22Rv1 (cell line): ENCODE results near the gene GRM4.

Experiments used
- ZFX ChIP-seq: fragments of 450-650 bp; IDR thresholded peaks from 2 replicates; pipeline ENCODE4 v1.6.1; 2017; ENCODE audit warnings: antibody characterized with exemption, borderline replicate concordance
- TF ChIP-seq, protein P1 (sequence below): fragments of 450-650 bp; IDR thresholded peaks from 2 replicates; pipeline ENCODE4 v1.5.1; 2017; ENCODE audit warnings: mild to moderate bottlenecking

DNA sequence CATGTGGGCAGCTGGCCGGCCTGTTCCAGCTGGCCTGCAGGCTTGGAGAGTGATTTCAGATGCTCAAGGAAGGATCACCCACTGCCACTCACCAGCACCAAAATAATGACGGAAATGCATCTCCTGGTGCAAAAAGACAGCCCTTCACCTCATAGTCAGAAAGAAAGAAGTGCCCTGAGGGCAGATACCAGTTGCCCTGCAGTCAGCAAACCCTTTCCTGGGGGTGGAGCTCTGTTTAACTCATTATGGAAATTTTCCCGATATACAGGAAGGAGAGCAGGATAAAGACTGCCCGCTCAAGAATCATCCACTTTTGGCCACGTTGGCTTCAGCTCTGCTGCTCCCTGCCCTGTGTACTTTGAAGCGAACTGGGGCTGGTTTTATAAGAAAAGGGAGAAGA is 127.9 kb downstream of the GRM4 start:
- TF ChIP-seq, protein P1, sequence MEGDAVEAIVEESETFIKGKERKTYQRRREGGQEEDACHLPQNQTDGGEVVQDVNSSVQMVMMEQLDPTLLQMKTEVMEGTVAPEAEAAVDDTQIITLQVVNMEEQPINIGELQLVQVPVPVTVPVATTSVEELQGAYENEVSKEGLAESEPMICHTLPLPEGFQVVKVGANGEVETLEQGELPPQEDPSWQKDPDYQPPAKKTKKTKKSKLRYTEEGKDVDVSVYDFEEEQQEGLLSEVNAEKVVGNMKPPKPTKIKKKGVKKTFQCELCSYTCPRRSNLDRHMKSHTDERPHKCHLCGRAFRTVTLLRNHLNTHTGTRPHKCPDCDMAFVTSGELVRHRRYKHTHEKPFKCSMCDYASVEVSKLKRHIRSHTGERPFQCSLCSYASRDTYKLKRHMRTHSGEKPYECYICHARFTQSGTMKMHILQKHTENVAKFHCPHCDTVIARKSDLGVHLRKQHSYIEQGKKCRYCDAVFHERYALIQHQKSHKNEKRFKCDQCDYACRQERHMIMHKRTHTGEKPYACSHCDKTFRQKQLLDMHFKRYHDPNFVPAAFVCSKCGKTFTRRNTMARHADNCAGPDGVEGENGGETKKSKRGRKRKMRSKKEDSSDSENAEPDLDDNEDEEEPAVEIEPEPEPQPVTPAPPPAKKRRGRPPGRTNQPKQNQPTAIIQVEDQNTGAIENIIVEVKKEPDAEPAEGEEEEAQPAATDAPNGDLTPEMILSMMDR: no peak
- no peak for TF ChIP-seq ZFX
